ENCODE measurements around the gene PHACTR3.
A peak's percentile ranks its signal among the peaks of the same experiment; 100 is the strongest.

Gene PHACTR3

GRCh38 chr20:59787538-59787890 lies 183.2 kb downstream of the PHACTR3 start:
- peaks cover 4% of the 10 kb centered on the region for H3K9me3 ChIP-seq (ENCODE audit: severe bottlenecking)
- no peak overlapping the region for H3K27ac ChIP-seq (ENCODE audit: poor library complexity, severe bottlenecking)
- H3K4me3 ChIP-seq (ENCODE audit: severe bottlenecking): no peak overlapping the region
- no peaks in the 10 kb centered on the region for H3K36me3 ChIP-seq (ENCODE audit: low read depth)
- TF ChIP-seq CTCF (IDR thresholded peaks at IDR 0.05; ENCODE audit: poor library complexity, severe bottlenecking): no peak
- no peak for ATAC-seq (ENCODE audit: low read depth)
- peak; percentile 63 for DNase-seq (ENCODE audit: low spot score)
- no peaks in the 10 kb centered on the region for H3K27me3 ChIP-seq (ENCODE audit: insufficient read depth, poor library complexity, severe bottlenecking)
- no peaks in the 10 kb centered on the region for H3K4me1 ChIP-seq (ENCODE audit: insufficient read depth, poor library complexity, severe bottlenecking)

- Histone ChIP-seq H3K4me1 (ENCODE audit: insufficient read depth, poor library complexity, severe bottlenecking) (no peaks in the 10 kb centered on the region), H3K27me3 (ENCODE audit: insufficient read depth, poor library complexity, severe bottlenecking) (no peaks in the 10 kb centered on the region), H3K27ac (ENCODE audit: poor library complexity, severe bottlenecking) (no peak overlapping the region), H3K36me3 (ENCODE audit: low read depth) (no peaks in the 10 kb centered on the region), H3K4me3 (ENCODE audit: severe bottlenecking) (no peak overlapping the region), H3K9me3 (ENCODE audit: severe bottlenecking) (peaks cover 8% of the 10 kb centered on the region)
- peak; percentile 66 for DNase-seq (ENCODE audit: low spot score)
- ATAC-seq (ENCODE audit: low read depth): no peak
- TF ChIP-seq CTCF (IDR thresholded peaks at IDR 0.05; ENCODE audit: poor library complexity, severe bottlenecking): no peak
These were observed 183.9 kb downstream of the PHACTR3 start for GRCh38 chr20:59788196-59788735.

- Histone ChIP-seq H3K4me3 (ENCODE audit: severe bottlenecking) (no peak overlapping the region), H3K4me1 (ENCODE audit: insufficient read depth, poor library complexity, severe bottlenecking) (no peaks in the 10 kb centered on the region), H3K9me3 (ENCODE audit: severe bottlenecking) (peaks cover 8% of the 10 kb centered on the region), H3K27ac (ENCODE audit: poor library complexity, severe bottlenecking) (no peak overlapping the region), H3K27me3 (ENCODE audit: insufficient read depth, poor library complexity, severe bottlenecking) (no peaks in the 10 kb centered on the region), H3K36me3 (ENCODE audit: low read depth) (no peaks in the 10 kb centered on the region)
- peak; percentile 33 for DNase-seq (ENCODE audit: low spot score)
- no peak for TF ChIP-seq CTCF (IDR thresholded peaks at IDR 0.05; ENCODE audit: poor library complexity, severe bottlenecking)
- ATAC-seq (ENCODE audit: low read depth): no peak
These were observed 184.6 kb downstream of the PHACTR3 start for GRCh38 chr20:59788811-59789397.

DNA sequence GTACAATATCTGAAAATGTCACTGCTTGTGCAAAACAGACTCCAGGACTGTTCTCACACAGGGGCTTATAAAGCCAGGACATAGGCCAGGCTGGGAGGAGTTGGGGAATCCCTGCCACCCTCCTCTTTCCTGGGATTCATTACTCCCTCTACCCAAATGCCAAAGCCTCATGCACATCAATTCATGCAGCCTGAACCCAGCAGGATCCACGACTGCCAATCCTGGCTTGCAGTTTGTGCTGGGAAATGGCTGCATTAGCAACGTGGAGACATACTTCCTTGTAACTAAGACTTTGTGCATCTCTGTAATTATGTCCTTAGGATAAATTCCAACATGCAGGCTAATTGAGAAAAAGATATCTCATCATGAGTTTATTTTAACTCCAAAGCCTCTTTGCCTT lies 185.3 kb downstream of the PHACTR3 start:
- TF ChIP-seq CTCF (IDR thresholded peaks at IDR 0.05; ENCODE audit: poor library complexity, severe bottlenecking): no peak
- DNase-seq (ENCODE audit: low spot score) (peak; percentile 52), ATAC-seq (ENCODE audit: low read depth) (no peak)

GRCh38 chr20:59790346-59790745 lies 186.0 kb downstream of the PHACTR3 start:
- peaks cover 8% of the 10 kb centered on the region for H3K9me3 ChIP-seq (ENCODE audit: severe bottlenecking)
- DNase-seq (ENCODE audit: low spot score) (no peak), ATAC-seq (ENCODE audit: low read depth) (no peak)
- no peaks in the 10 kb centered on the region for H3K27me3 ChIP-seq (ENCODE audit: insufficient read depth, poor library complexity, severe bottlenecking)
- no peak overlapping the region for H3K4me3 ChIP-seq (ENCODE audit: severe bottlenecking)
- H3K36me3 ChIP-seq (ENCODE audit: low read depth): no peaks in the 10 kb centered on the region
- TF ChIP-seq CTCF (IDR thresholded peaks at IDR 0.05; ENCODE audit: poor library complexity, severe bottlenecking): no peak
- H3K4me1 ChIP-seq (ENCODE audit: insufficient read depth, poor library complexity, severe bottlenecking): peaks cover 8% of the 10 kb centered on the region
- no peak overlapping the region for H3K27ac ChIP-seq (ENCODE audit: poor library complexity, severe bottlenecking)

More for the DNA sequence above, 185.3 kb downstream of the PHACTR3 start:
- no peaks in the 10 kb centered on the region for H3K36me3 ChIP-seq (ENCODE audit: low read depth)
- peaks cover 5% of the 10 kb centered on the region for H3K4me1 ChIP-seq (ENCODE audit: insufficient read depth, poor library complexity, severe bottlenecking)
- no peaks in the 10 kb centered on the region for H3K27me3 ChIP-seq (ENCODE audit: insufficient read depth, poor library complexity, severe bottlenecking)
- no peak overlapping the region for H3K4me3 ChIP-seq (ENCODE audit: severe bottlenecking)
- H3K27ac ChIP-seq (ENCODE audit: poor library complexity, severe bottlenecking): no peak overlapping the region
- peaks cover 8% of the 10 kb centered on the region for H3K9me3 ChIP-seq (ENCODE audit: severe bottlenecking)
